ENCODE results near the gene ZDHHC8.

DNA sequence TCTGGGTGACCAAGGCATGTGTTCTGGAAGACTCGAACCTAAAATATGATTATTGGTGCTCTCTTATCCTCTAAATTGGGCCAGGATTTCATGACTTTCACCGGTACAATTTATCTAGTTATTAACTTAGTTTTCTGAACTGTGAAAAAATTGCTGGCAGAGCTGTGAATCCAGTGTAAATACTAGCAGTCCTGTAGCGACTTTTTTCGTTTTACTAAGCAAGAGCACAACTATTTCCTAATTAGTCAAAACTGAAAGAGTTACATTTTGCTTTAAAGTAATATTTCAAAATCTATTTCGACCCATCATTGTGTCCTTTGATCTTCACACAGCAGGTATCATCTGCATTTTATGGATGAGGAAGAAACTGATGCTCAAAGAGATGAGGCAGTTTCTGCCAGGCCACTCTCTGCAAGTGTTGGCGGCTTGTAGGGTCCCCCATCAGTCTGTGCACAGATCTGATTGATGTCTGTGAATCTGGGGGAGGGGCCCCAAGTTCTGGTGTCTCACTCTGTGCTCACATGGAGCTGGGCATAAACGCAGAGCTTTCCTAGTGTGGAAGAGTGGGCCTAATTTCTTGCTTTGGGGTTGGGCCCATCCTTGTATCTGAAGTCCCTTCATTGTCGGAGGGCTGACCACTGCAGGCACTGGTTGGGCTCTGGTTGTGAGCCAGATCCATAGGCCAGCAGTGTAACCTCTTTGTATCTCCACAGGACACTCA, 13.1 kb upstream of the ZDHHC8 start:
- TF ChIP-seq CREB1 (IDR thresholded peaks at IDR 0.05; ENCODE audit: low read depth) = no peak
- TF ChIP-seq, protein P1, sequence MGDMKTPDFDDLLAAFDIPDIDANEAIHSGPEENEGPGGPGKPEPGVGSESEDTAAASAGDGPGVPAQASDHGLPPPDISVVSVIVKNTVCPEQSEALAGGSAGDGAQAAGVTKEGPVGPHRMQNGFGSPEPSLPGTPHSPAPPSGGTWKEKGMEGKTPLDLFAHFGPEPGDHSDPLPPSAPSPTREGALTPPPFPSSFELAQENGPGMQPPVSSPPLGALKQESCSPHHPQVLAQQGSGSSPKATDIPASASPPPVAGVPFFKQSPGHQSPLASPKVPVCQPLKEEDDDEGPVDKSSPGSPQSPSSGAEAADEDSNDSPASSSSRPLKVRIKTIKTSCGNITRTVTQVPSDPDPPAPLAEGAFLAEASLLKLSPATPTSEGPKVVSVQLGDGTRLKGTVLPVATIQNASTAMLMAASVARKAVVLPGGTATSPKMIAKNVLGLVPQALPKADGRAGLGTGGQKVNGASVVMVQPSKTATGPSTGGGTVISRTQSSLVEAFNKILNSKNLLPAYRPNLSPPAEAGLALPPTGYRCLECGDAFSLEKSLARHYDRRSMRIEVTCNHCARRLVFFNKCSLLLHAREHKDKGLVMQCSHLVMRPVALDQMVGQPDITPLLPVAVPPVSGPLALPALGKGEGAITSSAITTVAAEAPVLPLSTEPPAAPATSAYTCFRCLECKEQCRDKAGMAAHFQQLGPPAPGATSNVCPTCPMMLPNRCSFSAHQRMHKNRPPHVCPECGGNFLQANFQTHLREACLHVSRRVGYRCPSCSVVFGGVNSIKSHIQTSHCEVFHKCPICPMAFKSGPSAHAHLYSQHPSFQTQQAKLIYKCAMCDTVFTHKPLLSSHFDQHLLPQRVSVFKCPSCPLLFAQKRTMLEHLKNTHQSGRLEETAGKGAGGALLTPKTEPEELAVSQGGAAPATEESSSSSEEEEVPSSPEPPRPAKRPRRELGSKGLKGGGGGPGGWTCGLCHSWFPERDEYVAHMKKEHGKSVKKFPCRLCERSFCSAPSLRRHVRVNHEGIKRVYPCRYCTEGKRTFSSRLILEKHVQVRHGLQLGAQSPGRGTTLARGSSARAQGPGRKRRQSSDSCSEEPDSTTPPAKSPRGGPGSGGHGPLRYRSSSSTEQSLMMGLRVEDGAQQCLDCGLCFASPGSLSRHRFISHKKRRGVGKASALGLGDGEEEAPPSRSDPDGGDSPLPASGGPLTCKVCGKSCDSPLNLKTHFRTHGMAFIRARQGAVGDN (IDR thresholded peaks at IDR 0.05) = no peak

All from GM12878 (cell line).